BLaER1 treated with 17β-estradiol and CSF1 and Interleukin-3, amounts not matched to agents 10 nM and 100 nM (cell line): Measurements from ENCODE around the gene IFNW1.
"Not testable (repeated sequence)": the region's sequence is repeated elsewhere in the genome, so short reads cannot be mapped to it uniquely, and the experiment has no call there.

Source experiments
- H3K27ac ChIP-seq, 11 experiments: shearing (Covaris generic); formaldehyde crosslinking; 2 replicates each; pipeline ENCODE4 v1.8.1; 2022
- H3K27me3 ChIP-seq, 11 experiments: shearing (Covaris generic); formaldehyde crosslinking; 2 replicates each; pipeline ENCODE4 v1.8.1; 2022
- H3K36me3 ChIP-seq, 11 experiments: shearing (Covaris generic); formaldehyde crosslinking; 2 replicates each; pipeline ENCODE4 v1.8.1; 2022
- H3K4me1 ChIP-seq, 10 experiments: shearing (Covaris generic); formaldehyde crosslinking; 2 replicates each; pipeline ENCODE4 v1.8.1; 2022
- H3K4me2 ChIP-seq, 11 experiments: shearing (Covaris generic); formaldehyde crosslinking; 2 replicates each; pipeline ENCODE4 v1.8.1; 2022
- H3K4me3 ChIP-seq, 10 experiments: shearing (Covaris generic); formaldehyde crosslinking; 2 replicates each; pipeline ENCODE4 v1.8.1; 2022
- H3K9ac ChIP-seq, 11 experiments: shearing (Covaris generic); formaldehyde crosslinking; 2 replicates each; pipeline ENCODE4 v1.8.1; 2022
- H3K9me3 ChIP-seq, 11 experiments: shearing (Covaris generic); formaldehyde crosslinking; replicated peaks in 1 of 11; 2 replicates each; pipeline ENCODE4 v1.8.1; 2022
- H4K20me1 ChIP-seq, 11 experiments: shearing (Covaris generic); formaldehyde crosslinking; 2 replicates each; pipeline ENCODE4 v1.8.1; 2022
- Cebpa-rat ChIP-seq, 11 experiments: shearing (Covaris generic); IDR thresholded peaks; 2 replicates each; pipeline ENCODE4 v1.8.1; 2022

Gene IFNW1

DNA sequence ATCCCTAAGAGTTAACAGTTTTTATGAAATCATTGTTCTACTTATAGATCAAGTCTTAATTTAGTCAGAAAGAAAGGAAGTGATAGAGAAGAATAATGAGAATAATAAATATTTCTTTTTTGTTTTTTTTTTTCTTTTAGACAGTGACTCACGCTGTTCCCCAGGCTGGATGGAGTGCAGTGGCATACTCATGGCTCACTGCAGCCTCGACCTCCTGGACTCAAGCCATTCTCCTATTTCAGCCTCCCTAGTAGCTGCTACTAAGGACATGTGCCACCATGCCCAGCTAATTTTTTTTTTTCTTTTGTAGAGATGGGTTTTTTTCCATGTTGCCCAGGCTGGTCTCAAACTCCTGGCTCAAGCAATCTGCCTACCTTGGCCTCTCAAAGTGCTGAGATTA lies 13.9 kb upstream of the IFNW1 start:
- H3K36me3 ChIP-seq: no peaks in the 10 kb centered on the region
- no peaks in the 10 kb centered on the region for H4K20me1 ChIP-seq
- peaks cover 27 to 52% (median 35%) of the 10 kb centered on the region in 10 experiments for H3K4me1 ChIP-seq
- H3K4me3 ChIP-seq: no peak overlapping the region
- peak overlapping the region in 2 of 11 experiments; percentile 11 to 33; a peak in 2 of 22 replicates for H3K4me2 ChIP-seq
- no peaks in the 10 kb centered on the region for H3K27me3 ChIP-seq
- TF ChIP-seq Cebpa-rat (IDR thresholded peaks at IDR 0.05): no peak
- H3K27ac ChIP-seq: no peak overlapping the region
- H3K9me3 ChIP-seq: peaks cover 0 to 25% (median 15%) of the 10 kb centered on the region in 11 experiments; a peak in 17 of 22 replicates
- H3K9ac ChIP-seq: no peak overlapping the region

DNA sequence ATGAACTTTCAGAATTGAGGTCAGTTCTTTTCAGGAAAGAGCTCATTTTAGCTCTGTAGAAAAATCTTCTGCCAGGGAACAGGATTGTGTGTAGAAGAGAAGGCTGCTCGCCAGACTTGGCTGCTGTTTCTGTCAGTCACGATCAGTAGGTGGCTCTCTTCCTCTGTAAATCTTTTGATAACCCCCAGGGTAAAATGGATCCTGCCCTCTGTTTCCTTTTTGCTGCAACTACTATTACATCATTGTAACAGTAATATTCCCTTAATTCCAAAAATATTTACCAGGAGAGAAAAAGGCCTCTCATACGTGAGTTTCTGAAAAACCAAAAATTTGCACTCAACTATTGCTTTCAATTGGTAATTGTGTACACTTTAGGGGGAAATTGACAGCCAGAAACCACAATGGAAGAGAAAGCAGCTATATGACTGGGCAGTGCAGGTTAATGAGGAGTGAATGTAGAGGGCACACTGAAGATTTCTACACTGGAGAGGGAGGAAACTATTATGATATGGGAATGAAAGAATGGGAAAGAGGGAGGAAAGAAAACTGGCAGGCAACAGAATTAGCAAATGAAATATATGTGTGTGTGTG lies 12.5 kb upstream of the IFNW1 start:
- Histone ChIP-seq H3K9me3 (peaks cover 9 to 34% (median 27%) of the 10 kb centered on the region in 11 experiments), H3K36me3 (peaks cover 0 to 5% (median 0%) of the 10 kb centered on the region in 11 experiments; a peak in 1 of 22 replicates), H3K9ac (peak overlapping the region in 6 of 11 experiments; percentile 3 to 47 (median 14); a peak in 6 of 22 replicates), H4K20me1 (no peaks in the 10 kb centered on the region), H3K4me1 (peaks cover 18 to 38% (median 27%) of the 10 kb centered on the region in 10 experiments), H3K4me3 (no peak overlapping the region), H3K27ac (peak overlapping the region in 9 of 11 experiments; percentile 19 to 55 (median 47); a peak in 12 of 22 replicates), H3K4me2 (peak overlapping the region; percentile 40 to 82 (median 65)), H3K27me3 (no peaks in the 10 kb centered on the region)
- no peak for TF ChIP-seq Cebpa-rat (IDR thresholded peaks at IDR 0.05)

DNA sequence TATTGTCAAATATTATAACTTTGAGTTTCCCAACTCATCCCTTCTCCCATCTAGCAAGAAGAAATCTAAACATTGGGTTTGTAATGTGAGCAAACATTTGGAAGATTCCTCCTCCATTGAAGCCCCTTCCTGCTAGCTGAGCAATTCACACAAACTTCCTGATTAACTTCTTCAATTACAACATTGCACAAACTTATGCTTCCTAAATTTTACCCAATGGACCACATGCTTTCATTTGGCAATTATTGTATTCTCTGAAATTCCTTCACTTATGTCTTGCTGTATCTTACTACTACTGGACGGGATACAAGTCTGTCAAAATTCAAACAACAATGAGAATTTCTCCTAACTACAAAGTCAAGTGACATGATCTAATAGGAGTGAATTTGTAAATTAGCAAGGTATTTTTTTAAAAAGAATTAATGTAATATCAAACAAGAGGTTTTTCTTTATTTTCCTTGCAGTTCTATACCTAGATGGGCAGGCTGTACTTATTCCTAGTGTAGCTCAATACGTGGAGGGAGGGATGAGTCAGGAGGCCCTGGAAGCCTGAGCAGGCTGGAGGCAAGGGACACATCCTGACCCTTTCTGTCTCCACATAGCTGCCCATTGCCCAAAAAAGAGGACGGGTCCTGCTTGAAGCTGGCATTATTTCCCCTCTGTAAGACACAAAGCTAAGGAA lies 11.8 kb upstream of the IFNW1 start:
- no peaks in the 10 kb centered on the region for H3K27me3 ChIP-seq
- H3K9me3 ChIP-seq: peaks cover 15 to 40% (median 33%) of the 10 kb centered on the region in 11 experiments
- no peak overlapping the region for H3K4me3 ChIP-seq
- H3K27ac ChIP-seq: peak overlapping the region in 8 of 11 experiments; percentile 23 to 55 (median 47); a peak in 11 of 22 replicates
- no peak for TF ChIP-seq Cebpa-rat (IDR thresholded peaks at IDR 0.05)
- H3K36me3 ChIP-seq: peaks cover 0 to 5% (median 0%) of the 10 kb centered on the region in 11 experiments; a peak in 2 of 22 replicates
- H3K4me2 ChIP-seq: peak overlapping the region; percentile 40 to 82 (median 65)
- peaks cover 14 to 32% (median 22%) of the 10 kb centered on the region in 10 experiments for H3K4me1 ChIP-seq
- H4K20me1 ChIP-seq: no peaks in the 10 kb centered on the region
- peak overlapping the region in 6 of 11 experiments; percentile 3 to 47 (median 14); a peak in 6 of 22 replicates for H3K9ac ChIP-seq

DNA sequence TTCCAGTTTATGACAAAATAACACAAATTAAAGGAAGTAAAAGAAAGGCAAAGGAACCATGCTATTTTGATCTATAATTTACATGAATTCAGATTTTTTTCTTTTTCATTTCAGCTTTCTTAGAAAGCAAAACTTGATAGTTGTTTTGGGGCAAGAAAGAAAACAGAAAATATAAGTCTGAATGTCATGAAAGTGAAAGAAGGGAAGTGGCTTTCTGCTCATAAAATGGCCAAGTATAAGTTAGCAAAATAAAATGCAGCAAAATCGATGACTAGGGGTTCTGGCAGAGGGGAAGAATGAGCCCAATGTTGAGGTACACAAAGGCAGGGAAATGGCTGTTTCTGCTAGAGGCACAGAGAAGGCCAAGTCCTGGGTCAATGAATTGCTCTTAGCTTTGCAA lies 3.0 kb upstream of the IFNW1 start:
- Histone ChIP-seq H4K20me1 (no peaks in the 10 kb centered on the region), H3K9me3 (peaks cover 19 to 31% (median 25%) of the 10 kb centered on the region in 11 experiments), H3K4me3 (peak overlapping the region in 1 of 10 experiments; percentile 2; a peak in 1 of 20 replicates), H3K27me3 (no peaks in the 10 kb centered on the region), H3K4me1 (peaks cover 5 to 23% (median 14%) of the 10 kb centered on the region in 10 experiments; a peak in 17 of 20 replicates), H3K9ac (no peak overlapping the region), H3K36me3 (peaks cover 0 to 6% (median 0%) of the 10 kb centered on the region in 11 experiments; a peak in 2 of 22 replicates), H3K27ac (peak overlapping the region in 3 of 11 experiments; percentile 16 to 26 (median 17); a peak in 2 of 22 replicates), H3K4me2 (peak overlapping the region in 10 of 11 experiments; percentile 1 to 86 (median 36); a peak in 15 of 22 replicates)
- no peak for TF ChIP-seq Cebpa-rat (IDR thresholded peaks at IDR 0.05)

DNA sequence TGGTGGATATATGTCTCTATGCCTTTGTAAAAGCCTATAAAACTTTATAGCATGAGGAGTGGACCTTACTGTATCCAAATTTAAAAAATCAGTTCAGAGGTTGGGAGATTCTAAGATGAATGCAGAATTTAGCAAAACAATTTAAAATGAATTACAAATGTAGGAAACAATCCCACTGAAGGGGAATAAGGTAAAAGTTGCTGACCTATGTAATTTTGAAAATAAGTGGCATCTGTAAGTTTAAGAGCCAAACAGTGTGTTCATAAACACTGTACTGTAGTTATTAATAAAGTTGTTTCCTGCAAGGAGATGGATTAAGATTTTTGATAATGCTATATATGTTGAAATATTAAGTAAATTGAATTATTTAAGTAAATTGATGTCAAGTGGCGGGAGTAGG lies 4.6 kb downstream of the IFNW1 start:
- H3K36me3 ChIP-seq: no peaks in the 10 kb centered on the region
- no peak overlapping the region for H3K9ac ChIP-seq
- no peak overlapping the region for H3K4me3 ChIP-seq
- peaks cover 0 to 7% (median 0%) of the 10 kb centered on the region in 10 experiments; a peak in 1 of 20 replicates for H3K4me1 ChIP-seq
- no peaks in the 10 kb centered on the region for H3K9me3 ChIP-seq
- H3K4me2 ChIP-seq: no peak overlapping the region
- H3K27ac ChIP-seq: no peak overlapping the region
- no peaks in the 10 kb centered on the region for H4K20me1 ChIP-seq
- H3K27me3 ChIP-seq: no peaks in the 10 kb centered on the region
- TF ChIP-seq Cebpa-rat (IDR thresholded peaks at IDR 0.05): no peak

DNA sequence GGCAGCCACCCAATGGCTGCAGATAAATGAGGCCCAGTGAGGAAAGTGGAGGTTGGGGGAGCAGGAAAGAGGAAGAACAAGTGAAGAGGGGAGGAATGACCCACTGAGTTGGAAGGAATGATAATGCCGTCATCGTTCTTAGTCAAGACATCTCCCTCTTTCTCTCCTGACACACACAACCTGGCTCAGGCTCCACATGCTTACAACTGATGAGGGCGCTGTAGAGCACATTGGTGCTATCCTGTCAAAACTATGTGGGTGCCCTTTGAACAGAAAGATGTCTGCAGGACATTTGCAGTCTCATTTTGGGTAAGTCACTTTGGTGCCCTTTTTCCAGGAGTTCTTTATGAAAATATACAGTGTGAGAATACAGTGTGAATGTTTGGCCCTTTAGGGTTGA lies 5.9 kb downstream of the IFNW1 start:
- no peak for TF ChIP-seq Cebpa-rat (IDR thresholded peaks at IDR 0.05)
- Histone ChIP-seq H3K4me2 (no peak overlapping the region), H3K4me1 (peaks cover 0 to 7% (median 0%) of the 10 kb centered on the region in 10 experiments; a peak in 1 of 20 replicates), H3K36me3 (no peaks in the 10 kb centered on the region), H3K27ac (no peak overlapping the region), H3K9ac (no peak overlapping the region), H3K9me3 (no peaks in the 10 kb centered on the region), H3K27me3 (no peaks in the 10 kb centered on the region), H4K20me1 (no peaks in the 10 kb centered on the region), H3K4me3 (no peak overlapping the region)

DNA sequence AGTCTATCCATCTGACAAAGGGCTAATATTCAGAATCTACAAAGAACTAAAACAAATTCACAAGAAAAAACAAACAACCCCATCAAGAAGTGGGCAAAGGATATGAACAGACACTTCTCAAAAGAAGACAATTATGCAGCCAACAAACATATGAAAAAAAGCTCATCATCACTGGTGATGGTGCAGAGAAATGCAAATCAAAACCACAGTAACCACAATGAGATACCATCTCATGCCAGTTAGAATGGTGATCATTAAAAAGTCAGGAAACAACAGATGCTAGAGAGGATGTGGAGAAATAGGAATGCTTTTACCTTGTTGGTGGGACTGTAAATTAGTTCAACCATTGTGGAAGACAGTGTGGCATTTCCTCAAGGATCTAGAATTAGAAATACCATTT lies 13.4 kb downstream of the IFNW1 start:
- not testable (repeated sequence) for H3K27ac ChIP-seq, H3K9ac ChIP-seq, H3K27me3 ChIP-seq, H3K4me1 ChIP-seq, H3K4me2 ChIP-seq, H3K4me3 ChIP-seq, H4K20me1 ChIP-seq, H3K36me3 ChIP-seq
- H3K9me3 ChIP-seq: peaks cover 9 to 21% (median 16%) of the 10 kb centered on the region in 11 experiments; a peak in 21 of 22 replicates

DNA sequence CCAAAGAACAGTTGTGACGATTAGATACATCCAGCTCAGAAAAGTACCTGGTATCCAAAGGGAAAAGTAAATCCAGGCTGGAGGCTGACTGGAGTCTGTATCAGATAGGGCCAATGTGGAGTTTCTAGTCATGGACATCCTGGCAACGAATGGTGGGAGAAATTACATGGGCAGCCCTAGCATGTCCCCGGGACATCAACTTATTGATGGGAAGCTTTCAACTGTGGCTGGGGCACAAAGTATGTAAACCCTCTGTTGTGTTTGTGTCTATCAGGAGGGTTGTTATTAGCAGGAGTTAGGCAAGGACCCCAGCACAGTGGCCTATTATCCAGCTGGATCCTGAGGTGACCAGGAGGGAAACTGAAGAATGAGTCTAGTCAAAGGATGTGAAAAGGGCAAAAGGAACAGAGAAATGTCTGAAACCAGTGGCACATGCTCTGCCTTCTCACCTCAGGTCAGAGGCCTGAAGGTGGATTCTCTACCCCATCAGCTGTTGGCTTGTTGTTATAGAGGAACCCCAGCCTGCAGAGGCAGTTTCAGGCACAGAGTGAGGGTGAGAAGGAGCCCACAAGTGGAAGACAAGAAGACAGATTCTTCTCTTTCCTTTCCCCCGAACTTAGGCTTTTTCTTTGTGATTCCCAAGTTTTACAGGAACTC lies 19.9 kb downstream of the IFNW1 start:
- H3K4me3 ChIP-seq: no peak overlapping the region
- H3K9ac ChIP-seq: no peak overlapping the region
- H3K36me3 ChIP-seq: no peaks in the 10 kb centered on the region
- peaks cover 0 to 2% (median 0%) of the 10 kb centered on the region in 11 experiments; a peak in 3 of 22 replicates for H3K9me3 ChIP-seq
- peak overlapping the region in 2 of 11 experiments; percentile 11 to 38; a peak in 1 of 22 replicates for H3K4me2 ChIP-seq
- no peak for TF ChIP-seq Cebpa-rat (IDR thresholded peaks at IDR 0.05)
- no peaks in the 10 kb centered on the region for H3K27me3 ChIP-seq
- H3K27ac ChIP-seq: no peak overlapping the region
- H3K4me1 ChIP-seq: peaks cover 8 to 31% (median 16%) of the 10 kb centered on the region in 10 experiments; a peak in 18 of 20 replicates
- H4K20me1 ChIP-seq: no peaks in the 10 kb centered on the region

DNA sequence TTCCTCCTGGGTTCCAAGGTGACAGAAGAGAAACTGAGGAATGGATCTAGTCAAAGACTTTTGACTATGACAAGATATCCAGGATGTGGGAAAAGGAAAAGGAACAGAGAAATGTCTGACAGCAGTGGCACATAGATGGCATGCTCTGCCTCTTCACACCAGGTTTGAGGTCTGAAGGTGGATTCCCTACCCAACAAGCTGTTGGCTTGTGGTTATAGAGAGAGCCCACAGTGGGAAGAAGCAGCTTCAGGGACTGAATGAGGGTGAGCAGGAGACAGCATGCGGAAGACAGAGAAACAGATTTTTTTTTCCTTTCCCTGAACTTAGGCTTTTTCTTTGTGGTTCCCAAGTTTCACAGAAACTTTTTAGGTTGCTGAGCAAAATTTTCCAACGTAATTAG lies 20.6 kb downstream of the IFNW1 start:
- TF ChIP-seq Cebpa-rat (IDR thresholded peaks at IDR 0.05): no peak
- Histone ChIP-seq H3K27me3 (no peaks in the 10 kb centered on the region), H3K4me3 (no peak overlapping the region), H3K4me1 (peaks cover 8 to 31% (median 16%) of the 10 kb centered on the region in 10 experiments; a peak in 18 of 20 replicates), H4K20me1 (no peaks in the 10 kb centered on the region), H3K9ac (no peak overlapping the region), H3K36me3 (no peaks in the 10 kb centered on the region), H3K27ac (no peak overlapping the region), H3K9me3 (no peaks in the 10 kb centered on the region), H3K4me2 (peak overlapping the region in 3 of 11 experiments; percentile 3 to 38 (median 11); a peak in 1 of 22 replicates)
